Measurements from ENCODE around the gene UNC13D.

- TF ChIP-seq CTCF (IDR thresholded peaks at IDR 0.05; ENCODE audit: poor library complexity, severe bottlenecking) (no peak), SMC3 (conservative IDR thresholded peaks at IDR 0.05; ENCODE audit: poor library complexity) (no peak), RAD21 (conservative IDR thresholded peaks at IDR 0.05) (no peak), TAF1 (IDR thresholded peaks at IDR 0.05; ENCODE audit: low read depth) (no peak)
These were observed 31.8 kb downstream of the UNC13D start for GRCh38 chr17:75812096-75813013.
